ENCODE results near the gene STXBP2.

The STXBP2 gene

DNA sequence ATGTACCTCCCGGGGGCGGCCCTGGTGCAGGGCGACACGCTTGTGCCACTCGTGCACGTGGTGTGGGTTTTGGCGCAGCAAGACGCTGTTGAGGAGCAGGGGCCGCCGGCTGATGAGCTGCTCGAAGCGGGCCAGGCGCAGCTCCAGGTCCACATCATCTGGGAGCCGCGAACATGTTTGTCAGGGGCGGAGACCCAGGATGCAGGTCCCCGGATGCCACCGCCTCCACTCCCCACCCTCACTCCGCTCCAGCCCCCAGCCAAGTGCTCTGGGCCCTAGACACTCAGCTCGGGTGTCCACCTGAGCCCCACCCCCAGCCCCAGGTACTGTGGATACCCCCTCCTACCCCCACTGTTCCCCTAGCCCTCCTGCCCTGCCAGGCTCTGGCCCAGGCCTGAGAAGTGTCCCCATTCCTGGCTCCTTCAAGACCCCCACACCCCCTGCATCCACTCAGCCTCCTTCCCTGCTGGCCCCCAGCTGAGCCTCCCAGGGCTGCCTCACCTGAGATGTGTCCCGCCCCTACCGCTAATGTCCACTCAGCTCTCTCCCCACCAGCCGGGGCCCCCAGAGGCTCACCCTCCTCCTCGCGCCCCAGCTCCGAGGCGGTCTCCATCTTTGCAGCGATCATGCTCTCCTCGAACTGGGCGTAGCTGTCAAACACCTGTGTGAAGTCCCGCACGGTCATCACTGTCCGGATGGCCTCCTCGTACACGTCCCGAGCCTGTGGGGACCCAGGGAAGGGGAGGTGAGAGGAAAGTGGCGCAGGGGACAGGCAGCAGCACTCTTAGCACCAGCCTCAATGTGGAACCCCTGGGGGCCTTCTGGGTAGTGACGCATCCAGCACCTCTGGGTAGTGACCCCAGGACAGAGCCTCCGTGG is 12.9 kb upstream of the STXBP2 start:
- H2BK15ac ChIP-seq (ENCODE audit: low read length), result no peak overlapping the region
- H3K27ac ChIP-seq (replicated peaks; ENCODE audit: low read length), result no peak overlapping the region
- no peak overlapping the region for H3K9ac ChIP-seq (ENCODE audit: low read depth, low read length, poor library complexity)
- no CpG with 5 or more reads among the region's 39 CpGs for WGBS, 2 donors (ENCODE audit: extremely low coverage in 2 of 2, insufficient read length in 2 of 2, insufficient replicate concordance in 1 of 2)
- H3K4me3 ChIP-seq (ENCODE audit: low read length in 2 of 2), result no peak overlapping the region
- no peak for DNase-seq (ENCODE audit: low spot score)
- H3K79me1 ChIP-seq (ENCODE audit: low read depth, low read length), result peaks cover 30% of the 10 kb centered on the region
- H2BK12ac ChIP-seq (ENCODE audit: low read length), result no peak overlapping the region
- H3K4me2 ChIP-seq (ENCODE audit: insufficient read depth, low read length, poor library complexity, severe bottlenecking), result no peak overlapping the region
- H2AFZ ChIP-seq (ENCODE audit: low read length), result no peak overlapping the region
- H3K36me3 ChIP-seq (replicated peaks in 1 of 2; ENCODE audit: control insufficient read depth in 2 of 2, insufficient read depth in 2 of 2, low read length in 2 of 2), result peaks cover 42 to 73% of the 10 kb centered on the region in 2 donors
- no peaks in the 10 kb centered on the region for H3K9me3 ChIP-seq (replicated peaks in 1 of 2; ENCODE audit: control insufficient read depth in 2 of 2, insufficient read depth in 1 of 2, low read depth in 1 of 2, low read length in 2 of 2)
- no peaks in the 10 kb centered on the region for H3K27me3 ChIP-seq (ENCODE audit: control insufficient read depth in 3 of 3, insufficient read depth in 3 of 3, low read depth in 1 of 3, low read length in 3 of 3)
- no peak overlapping the region for H3K4ac ChIP-seq (ENCODE audit: low read length)
- no peak overlapping the region for H2AK5ac ChIP-seq (ENCODE audit: low read depth, low read length)
- no peak overlapping the region for H3K14ac ChIP-seq (ENCODE audit: low read length)
- H2BK120ac ChIP-seq (ENCODE audit: low read depth, low read length), result no peak overlapping the region
- H2BK5ac ChIP-seq (ENCODE audit: low read length), result no peak overlapping the region
- H3K4me1 ChIP-seq (ENCODE audit: control insufficient read depth in 2 of 2, insufficient read depth in 1 of 2, low read depth in 1 of 2, low read length in 2 of 2), result peaks cover 7 to 8% of the 10 kb centered on the region in 2 donors
- H4K8ac ChIP-seq (ENCODE audit: low read depth, low read length), result no peak overlapping the region
- no peak overlapping the region for H3K23ac ChIP-seq (ENCODE audit: low read depth, low read length, poor library complexity)
- no peak overlapping the region for H3K18ac ChIP-seq (ENCODE audit: low read length)
- no peak overlapping the region for H4K91ac ChIP-seq (ENCODE audit: low read depth, low read length, poor library complexity)

GRCh38 chr19:7624810-7625209 is 12.1 kb upstream of the STXBP2 start:
- no peak overlapping the region for H2BK15ac ChIP-seq (ENCODE audit: low read length)
- no peaks in the 10 kb centered on the region for H3K27me3 ChIP-seq (ENCODE audit: control insufficient read depth in 3 of 3, insufficient read depth in 3 of 3, low read depth in 1 of 3, low read length in 3 of 3)
- H3K4me1 ChIP-seq (ENCODE audit: control insufficient read depth in 2 of 2, insufficient read depth in 1 of 2, low read depth in 1 of 2, low read length in 2 of 2), result peaks cover 7 to 8% of the 10 kb centered on the region in 2 donors
- H2BK5ac ChIP-seq (ENCODE audit: low read length), result no peak overlapping the region
- H3K79me1 ChIP-seq (ENCODE audit: low read depth, low read length), result peaks cover 35% of the 10 kb centered on the region
- H2AFZ ChIP-seq (ENCODE audit: low read length), result no peak overlapping the region
- no peak overlapping the region for H4K91ac ChIP-seq (ENCODE audit: low read depth, low read length, poor library complexity)
- no peak overlapping the region for H3K14ac ChIP-seq (ENCODE audit: low read length)
- WGBS, 2 donors (ENCODE audit: extremely low coverage in 2 of 2, insufficient read length in 2 of 2, insufficient replicate concordance in 1 of 2), result no CpG with 5 or more reads among the region's 17 CpGs
- H2AK5ac ChIP-seq (ENCODE audit: low read depth, low read length), result no peak overlapping the region
- no peak overlapping the region for H4K8ac ChIP-seq (ENCODE audit: low read depth, low read length)
- H3K4me2 ChIP-seq (ENCODE audit: insufficient read depth, low read length, poor library complexity, severe bottlenecking), result no peak overlapping the region
- no peak for DNase-seq (ENCODE audit: low spot score)
- H3K4me3 ChIP-seq (ENCODE audit: low read length in 2 of 2), result no peak overlapping the region
- peaks cover 38 to 69% of the 10 kb centered on the region in 2 donors for H3K36me3 ChIP-seq (replicated peaks in 1 of 2; ENCODE audit: control insufficient read depth in 2 of 2, insufficient read depth in 2 of 2, low read length in 2 of 2)
- H3K9ac ChIP-seq (ENCODE audit: low read depth, low read length, poor library complexity), result no peak overlapping the region
- H3K18ac ChIP-seq (ENCODE audit: low read length), result no peak overlapping the region
- no peak overlapping the region for H3K27ac ChIP-seq (replicated peaks; ENCODE audit: low read length)
- no peak overlapping the region for H2BK12ac ChIP-seq (ENCODE audit: low read length)
- no peaks in the 10 kb centered on the region for H3K9me3 ChIP-seq (replicated peaks in 1 of 2; ENCODE audit: control insufficient read depth in 2 of 2, insufficient read depth in 1 of 2, low read depth in 1 of 2, low read length in 2 of 2)
- no peak overlapping the region for H2BK120ac ChIP-seq (ENCODE audit: low read depth, low read length)
- H3K4ac ChIP-seq (ENCODE audit: low read length), result no peak overlapping the region
- H3K23ac ChIP-seq (ENCODE audit: low read depth, low read length, poor library complexity), result no peak overlapping the region

- peak overlapping the region; percentile 55 for H3K23ac ChIP-seq (ENCODE audit: low read depth, low read length, poor library complexity)
- no peak overlapping the region for H2BK12ac ChIP-seq (ENCODE audit: low read length)
- no peaks in the 10 kb centered on the region for H3K27me3 ChIP-seq (ENCODE audit: control insufficient read depth in 3 of 3, insufficient read depth in 3 of 3, low read depth in 1 of 3, low read length in 3 of 3)
- DNase-seq (ENCODE audit: low spot score), result no peak
- no peak overlapping the region for H3K14ac ChIP-seq (ENCODE audit: low read length)
- no peak overlapping the region for H3K18ac ChIP-seq (ENCODE audit: low read length)
- H2BK5ac ChIP-seq (ENCODE audit: low read length), result peak overlapping the region; percentile 75
- no peak overlapping the region for H3K9ac ChIP-seq (ENCODE audit: low read depth, low read length, poor library complexity)
- no peak overlapping the region for H2BK120ac ChIP-seq (ENCODE audit: low read depth, low read length)
- H3K4me2 ChIP-seq (ENCODE audit: insufficient read depth, low read length, poor library complexity, severe bottlenecking), result no peak overlapping the region
- H3K79me1 ChIP-seq (ENCODE audit: low read depth, low read length), result peaks cover 38% of the 10 kb centered on the region
- no CpG with 5 or more reads among the region's 34 CpGs for WGBS, 2 donors (ENCODE audit: extremely low coverage in 2 of 2, insufficient read length in 2 of 2, insufficient replicate concordance in 1 of 2)
- H4K8ac ChIP-seq (ENCODE audit: low read depth, low read length), result no peak overlapping the region
- no peak overlapping the region for H2AFZ ChIP-seq (ENCODE audit: low read length)
- H3K9me3 ChIP-seq (replicated peaks in 1 of 2; ENCODE audit: control insufficient read depth in 2 of 2, insufficient read depth in 1 of 2, low read depth in 1 of 2, low read length in 2 of 2), result no peaks in the 10 kb centered on the region
- no peak overlapping the region for H3K27ac ChIP-seq (replicated peaks; ENCODE audit: low read length)
- H3K4ac ChIP-seq (ENCODE audit: low read length), result no peak overlapping the region
- no peak overlapping the region for H2AK5ac ChIP-seq (ENCODE audit: low read depth, low read length)
- H3K4me1 ChIP-seq (ENCODE audit: control insufficient read depth in 2 of 2, insufficient read depth in 1 of 2, low read depth in 1 of 2, low read length in 2 of 2), result peaks cover 8 to 12% of the 10 kb centered on the region in 2 donors
- H3K36me3 ChIP-seq (replicated peaks in 1 of 2; ENCODE audit: control insufficient read depth in 2 of 2, insufficient read depth in 2 of 2, low read length in 2 of 2), result peaks cover 29 to 59% of the 10 kb centered on the region in 2 donors
- H4K91ac ChIP-seq (ENCODE audit: low read depth, low read length, poor library complexity), result no peak overlapping the region
- H3K4me3 ChIP-seq (ENCODE audit: low read length in 2 of 2), result no peak overlapping the region
- no peak overlapping the region for H2BK15ac ChIP-seq (ENCODE audit: low read length)
These were observed 11.0 kb upstream of the STXBP2 start for GRCh38 chr19:7625763-7626372.

- Histone ChIP-seq H3K27me3 (ENCODE audit: control insufficient read depth in 3 of 3, insufficient read depth in 3 of 3, low read depth in 1 of 3, low read length in 3 of 3) (no peaks in the 10 kb centered on the region), H3K9ac (ENCODE audit: low read depth, low read length, poor library complexity) (no peak overlapping the region), H3K79me1 (ENCODE audit: low read depth, low read length) (peaks cover 39% of the 10 kb centered on the region), H3K4me1 (ENCODE audit: control insufficient read depth in 2 of 2, insufficient read depth in 1 of 2, low read depth in 1 of 2, low read length in 2 of 2) (peaks cover 8 to 12% of the 10 kb centered on the region in 2 donors), H2BK15ac (ENCODE audit: low read length) (no peak overlapping the region), H3K4me3 (ENCODE audit: low read length in 2 of 2) (peak overlapping the region in 1 of 2 donors; percentile 15), H3K4me2 (ENCODE audit: insufficient read depth, low read length, poor library complexity, severe bottlenecking) (no peak overlapping the region), H2BK12ac (ENCODE audit: low read length) (no peak overlapping the region), H3K14ac (ENCODE audit: low read length) (no peak overlapping the region), H3K27ac (replicated peaks; ENCODE audit: low read length) (no peak overlapping the region), H3K4ac (ENCODE audit: low read length) (no peak overlapping the region), H2BK5ac (ENCODE audit: low read length) (peak overlapping the region; percentile 39), H4K8ac (ENCODE audit: low read depth, low read length) (no peak overlapping the region), H2AK5ac (ENCODE audit: low read depth, low read length) (no peak overlapping the region), H3K9me3 (replicated peaks in 1 of 2; ENCODE audit: control insufficient read depth in 2 of 2, insufficient read depth in 1 of 2, low read depth in 1 of 2, low read length in 2 of 2) (no peaks in the 10 kb centered on the region), H3K36me3 (replicated peaks in 1 of 2; ENCODE audit: control insufficient read depth in 2 of 2, insufficient read depth in 2 of 2, low read length in 2 of 2) (peaks cover 19 to 48% of the 10 kb centered on the region in 2 donors), H2BK120ac (ENCODE audit: low read depth, low read length) (no peak overlapping the region), H2AFZ (ENCODE audit: low read length) (no peak overlapping the region), H3K23ac (ENCODE audit: low read depth, low read length, poor library complexity) (peak overlapping the region; percentile 0), H4K91ac (ENCODE audit: low read depth, low read length, poor library complexity) (no peak overlapping the region), H3K18ac (ENCODE audit: low read length) (no peak overlapping the region)
- no CpG with 5 or more reads among the region's 24 CpGs for WGBS, 2 donors (ENCODE audit: extremely low coverage in 2 of 2, insufficient read length in 2 of 2, insufficient replicate concordance in 1 of 2)
- no peak for DNase-seq (ENCODE audit: low spot score)
These were observed 9.7 kb upstream of the STXBP2 start for GRCh38 chr19:7627166-7627565.
